BJ (cell line): ENCODE data around the gene ASAP2. TPM values are rescaled to one million over a fixed set of nuclear protein-coding genes. Genes with fewer than 3 reads are reported as not detected.

Source experiments
- CTCF ChIA-PET: fragments of 350-600 bp; formaldehyde crosslinking; extraction: SDS; loops from one replicate; lab custom pipeline; 2021; ENCODE audit warnings: antibody characterized with exemption, inconsistent platforms; lab: Yijun Ruan, JAX
- POLR2A ChIA-PET: fragments of 300-600 bp; sonication (Branson Sonifier 250); formaldehyde crosslinking; extraction: SDS; loops from one replicate; lab custom pipeline; 2021; ENCODE audit warnings: antibody characterized with exemption; lab: Charles Lee
- DNase-seq: peaks from one replicate; pipeline ENCODE4 v3.0.0-alpha.2; 2011; ENCODE audit warnings: low read depth
- H3K27me3 ChIP-seq: 2 replicates; pipeline ENCODE4 v1.6.0; 2011; ENCODE audit warnings: low read length; ENCODE audit not compliant: control insufficient read depth, insufficient read depth
- H3K36me3 ChIP-seq: 2 replicates; pipeline ENCODE4 v1.5.1; 2011; ENCODE audit warnings: low read length; ENCODE audit not compliant: control insufficient read depth, insufficient read depth
- H3K4me3 ChIP-seq: 2 replicates; pipeline ENCODE4 v1.5.1; 2011; ENCODE audit warnings: low read depth, mild to moderate bottlenecking, control low read depth, low read length
- polyA plus RNA-seq: library from polyadenylated mRNA; depleted of rRNA; stranded (reverse); fragments of >200 nt; gene quantifications from 2 replicates; pipeline ENCODE4 v1.2.3, GENCODE V29; 2011
- TF ChIP-seq, protein P1 (sequence below): IDR thresholded peaks from 2 replicates; pipeline ENCODE4 v1.5.1; 2011; ENCODE audit warnings: low read depth, mild to moderate bottlenecking, control low read depth, inconsistent platforms, low read length, moderate library complexity; ENCODE audit not compliant: insufficient read depth

ASAP2 gene
- polyA plus RNA-seq, 1 experiment = 14.1 TPM

DNA sequence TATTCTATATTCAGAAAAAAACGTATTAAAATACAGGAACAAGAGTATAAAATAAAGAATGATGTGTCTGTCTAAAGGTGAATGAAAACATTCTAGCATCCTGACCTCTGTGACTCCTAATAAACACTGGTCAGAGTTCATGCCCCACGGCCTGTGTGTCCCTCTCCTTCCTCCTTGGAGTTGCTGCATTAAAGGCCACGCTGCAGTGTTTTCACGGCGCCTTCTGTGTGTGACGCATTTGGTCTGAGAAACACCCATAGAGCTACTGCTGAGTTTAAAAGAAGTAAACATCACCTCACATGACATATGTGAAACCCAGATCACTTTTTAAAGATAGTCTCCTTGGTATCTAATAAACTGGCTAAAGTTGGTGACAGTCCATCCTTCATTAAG lies 126.2 kb downstream of the ASAP2 start:
- no peak overlapping the region for H3K4me3 ChIP-seq
- no peaks in the 10 kb centered on the region for H3K27me3 ChIP-seq
- no peak for DNase-seq
- ChIA-PET CTCF (interaction anchor here (0.6 to 2.1 kb wide), 11 partner anchors 10 to 223 kb away, joined by 3 to 15 read pairs (median 4); partner anchors contain the start of genes ADAM17 and ASAP2), POLR2A (no interaction called here)
- TF ChIP-seq, protein P1, sequence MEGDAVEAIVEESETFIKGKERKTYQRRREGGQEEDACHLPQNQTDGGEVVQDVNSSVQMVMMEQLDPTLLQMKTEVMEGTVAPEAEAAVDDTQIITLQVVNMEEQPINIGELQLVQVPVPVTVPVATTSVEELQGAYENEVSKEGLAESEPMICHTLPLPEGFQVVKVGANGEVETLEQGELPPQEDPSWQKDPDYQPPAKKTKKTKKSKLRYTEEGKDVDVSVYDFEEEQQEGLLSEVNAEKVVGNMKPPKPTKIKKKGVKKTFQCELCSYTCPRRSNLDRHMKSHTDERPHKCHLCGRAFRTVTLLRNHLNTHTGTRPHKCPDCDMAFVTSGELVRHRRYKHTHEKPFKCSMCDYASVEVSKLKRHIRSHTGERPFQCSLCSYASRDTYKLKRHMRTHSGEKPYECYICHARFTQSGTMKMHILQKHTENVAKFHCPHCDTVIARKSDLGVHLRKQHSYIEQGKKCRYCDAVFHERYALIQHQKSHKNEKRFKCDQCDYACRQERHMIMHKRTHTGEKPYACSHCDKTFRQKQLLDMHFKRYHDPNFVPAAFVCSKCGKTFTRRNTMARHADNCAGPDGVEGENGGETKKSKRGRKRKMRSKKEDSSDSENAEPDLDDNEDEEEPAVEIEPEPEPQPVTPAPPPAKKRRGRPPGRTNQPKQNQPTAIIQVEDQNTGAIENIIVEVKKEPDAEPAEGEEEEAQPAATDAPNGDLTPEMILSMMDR = no peak
- H3K36me3 ChIP-seq = peaks cover 6% of the 10 kb centered on the region

DNA sequence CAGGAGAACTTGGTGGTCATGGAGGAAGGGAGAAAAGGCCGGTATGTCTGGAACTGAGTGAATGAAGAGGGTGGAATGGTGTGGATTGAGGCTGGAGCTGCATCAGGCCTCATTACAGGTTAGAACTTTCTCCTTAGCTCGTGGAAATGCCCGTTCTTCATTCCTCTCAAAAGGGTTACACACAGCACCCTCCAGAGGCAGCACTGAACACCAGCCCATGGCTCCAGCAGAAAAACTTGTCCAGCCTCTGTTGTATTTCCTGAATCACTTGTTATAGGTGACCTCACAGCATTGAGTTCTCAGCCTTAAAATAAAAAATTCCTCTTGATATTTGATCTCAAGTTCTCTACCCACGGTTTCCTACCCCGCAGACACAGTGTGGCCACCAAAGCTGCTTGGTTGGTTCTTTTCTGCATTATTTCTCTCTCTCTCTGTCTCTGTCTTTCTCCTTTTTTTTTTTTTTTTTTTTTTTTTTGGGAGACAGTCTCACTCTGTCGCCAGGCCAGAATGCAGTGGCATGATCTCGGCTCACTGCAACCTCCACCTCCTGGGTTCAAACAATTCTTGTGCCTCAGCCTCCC lies 127.1 kb downstream of the ASAP2 start:
- no peak overlapping the region for H3K4me3 ChIP-seq
- TF ChIP-seq, protein P1 = peak; percentile 80
- ChIA-PET CTCF (interaction anchor here (0.6 to 2.1 kb wide), 13 partner anchors 11 to 222 kb away, joined by 3 to 15 read pairs (median 4); partner anchors contain the start of genes ADAM17 and ASAP2), POLR2A (interaction anchor here (0.6 to 0.7 kb wide), 2 partner anchors 15 to 180 kb away, joined by 3 to 16 read pairs; no protein-coding TSS in a partner anchor)
- no peaks in the 10 kb centered on the region for H3K27me3 ChIP-seq
- peak; percentile 28 for DNase-seq
- H3K36me3 ChIP-seq = peaks cover 4% of the 10 kb centered on the region; the same call in 1 of the 2 replicates

DNA sequence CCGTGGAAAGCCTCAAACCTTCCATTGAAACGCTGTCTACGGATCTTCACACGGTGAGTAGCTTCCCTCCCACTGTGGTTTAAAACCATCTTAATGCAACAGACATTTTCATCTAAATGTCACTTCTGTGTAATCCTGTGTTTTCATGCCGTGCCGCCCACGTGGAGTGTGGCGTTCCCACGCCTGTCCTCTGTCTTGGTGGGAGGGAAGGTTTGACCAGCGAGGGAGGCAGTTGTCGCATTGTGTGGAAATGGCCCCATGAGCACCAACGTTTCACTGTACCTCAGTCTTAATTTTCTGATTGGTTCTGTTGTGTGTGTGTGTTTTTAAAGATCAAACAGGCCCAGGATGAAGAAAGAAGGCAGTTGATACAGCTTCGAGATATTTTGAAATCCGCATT lies 128.1 kb downstream of the ASAP2 start:
- POLR2A ChIA-PET = no interaction called here

DNA sequence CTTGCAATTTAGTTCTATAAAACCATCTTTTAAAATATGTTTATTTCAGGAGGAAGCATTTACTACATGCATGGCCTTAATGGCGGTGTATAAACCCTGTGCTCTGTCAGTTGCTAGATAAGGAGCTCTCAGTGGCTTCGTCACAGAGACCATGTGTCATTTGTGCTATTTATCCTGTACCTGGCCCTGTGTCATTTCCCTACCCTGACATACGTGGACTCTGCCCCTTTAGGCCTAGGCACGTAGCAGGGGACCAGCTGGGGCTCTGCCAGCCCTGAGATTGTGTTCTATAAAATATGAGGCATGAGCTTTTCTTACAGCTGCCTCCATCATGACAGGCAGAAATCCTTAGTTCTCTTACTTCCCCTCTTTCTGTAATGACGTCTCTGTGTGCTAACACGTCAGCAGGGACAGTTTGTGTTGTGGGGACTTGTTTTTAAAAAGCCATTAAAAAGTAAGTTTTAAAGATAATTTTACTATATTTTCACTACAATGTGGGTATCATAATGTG lies 128.8 kb downstream of the ASAP2 start:
- DNase-seq = no peak
- H3K4me3 ChIP-seq = no peak overlapping the region
- TF ChIP-seq, protein P1 = no peak
- POLR2A ChIA-PET = no interaction called here
- CTCF ChIA-PET = interaction anchor here (1.0 kb wide), 1 partner anchor 135 kb away, joined by 3 read pairs; no protein-coding TSS in a partner anchor
- peaks cover 3% of the 10 kb centered on the region; the same call in 1 of the 2 replicates for H3K36me3 ChIP-seq
- no peaks in the 10 kb centered on the region for H3K27me3 ChIP-seq

More for the DNA sequence above, 128.1 kb downstream of the ASAP2 start:
- Histone ChIP-seq H3K27me3 (no peaks in the 10 kb centered on the region), H3K36me3 (peaks cover 3% of the 10 kb centered on the region; the same call in 1 of the 2 replicates), H3K4me3 (no peak overlapping the region)
- CTCF ChIA-PET = interaction anchor here (0.9 to 2.1 kb wide), 5 partner anchors 47 to 193 kb away, joined by 3 to 15 read pairs (median 11); partner anchors contain the start of gene ASAP2
- no peak for DNase-seq
- TF ChIP-seq, protein P1 = no peak

DNA sequence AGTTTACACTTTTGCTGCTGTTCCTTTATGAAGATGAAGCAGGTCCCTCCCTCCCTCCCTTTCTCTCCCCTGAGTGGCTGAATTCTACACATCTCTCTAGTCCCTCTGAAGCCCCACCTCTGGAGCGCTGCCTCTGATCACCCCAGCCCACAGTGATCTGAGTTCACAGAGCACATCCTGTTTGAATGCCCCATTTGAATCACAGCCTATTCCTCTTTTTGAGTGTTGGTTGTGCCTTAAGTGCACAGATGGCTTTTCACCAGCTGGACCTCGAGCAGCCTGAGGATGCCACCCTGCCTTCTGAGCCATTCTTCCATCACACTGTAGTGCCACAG lies 129.6 kb downstream of the ASAP2 start:
- ChIA-PET CTCF (interaction anchor here (1.0 to 1.4 kb wide), 2 partner anchors 130 to 136 kb away, joined by 3 read pairs; partner anchors contain the start of gene ASAP2), POLR2A (interaction anchor here (0.5 kb wide), 1 partner anchor 42 kb away, joined by 9 read pairs; no protein-coding TSS in a partner anchor)
- H3K4me3 ChIP-seq = no peak overlapping the region
- H3K27me3 ChIP-seq = no peaks in the 10 kb centered on the region
- TF ChIP-seq, protein P1 = no peak
- H3K36me3 ChIP-seq = peaks cover 2% of the 10 kb centered on the region; the same call in 1 of the 2 replicates
- no peak for DNase-seq
